Osteoblast (primary cell): ENCODE measurements around the gene C1orf226. TPM values are rescaled to one million over a fixed set of nuclear protein-coding genes. Genes with fewer than 3 reads are reported as not detected.

Experiments used
- DNase-seq: peaks from one replicate; pipeline ENCODE4 v3.0.0; 2011; ENCODE audit warnings: low spot score, mixed read lengths; ENCODE audit not compliant: insufficient read length; ENCODE audit errors: missing footprints
- H2AFZ ChIP-seq: 2 replicates; pipeline ENCODE4 v1.6.0; 2011; ENCODE audit warnings: mild to moderate bottlenecking, low read length
- H3K27ac ChIP-seq: 2 replicates; pipeline ENCODE4 v1.5.1; 2011; ENCODE audit warnings: mild to moderate bottlenecking, low read depth, low read length, moderate library complexity
- H3K27me3 ChIP-seq: 2 replicates; pipeline ENCODE4 v1.6.0; 2012; ENCODE audit warnings: mild to moderate bottlenecking, control low read depth, inconsistent platforms, low read length, moderate library complexity; ENCODE audit not compliant: insufficient read depth
- H3K36me3 ChIP-seq: 2 replicates; pipeline ENCODE4 v1.5.1; 2011; ENCODE audit warnings: mild to moderate bottlenecking, low read length, control low read depth, moderate library complexity; ENCODE audit not compliant: insufficient read depth
- H3K4me1 ChIP-seq: 2 replicates; pipeline ENCODE4 v1.5.1; 2011; ENCODE audit warnings: mild to moderate bottlenecking, low read length, control low read depth, moderate library complexity; ENCODE audit not compliant: insufficient read depth
- H3K4me2 ChIP-seq: 2 replicates; pipeline ENCODE4 v1.6.0; 2011; ENCODE audit warnings: mild to moderate bottlenecking, low read length; ENCODE audit not compliant: insufficient read depth
- H3K4me3 ChIP-seq: fragments of 200-600 bp; sonication (generic); 3 replicates; pipeline ENCODE4 v1.5.1; 2012; ENCODE audit warnings: mild to moderate bottlenecking, low read length, inconsistent platforms; ENCODE audit not compliant: insufficient read depth
- H3K79me2 ChIP-seq: 2 replicates; pipeline ENCODE4 v1.6.0; 2012; ENCODE audit warnings: mild to moderate bottlenecking, low read length, control low read depth, inconsistent platforms; ENCODE audit not compliant: insufficient read depth
- H3K9me3 ChIP-seq: 2 replicates; pipeline ENCODE4 v1.5.1; 2011; ENCODE audit warnings: low read depth, low read length, control low read depth
- H4K20me1 ChIP-seq: 2 replicates; pipeline ENCODE4 v1.6.0; 2012; ENCODE audit warnings: mild to moderate bottlenecking, low read length, control low read depth; ENCODE audit not compliant: insufficient read depth
- CTCF ChIP-seq: IDR thresholded peaks from 2 replicates; pipeline ENCODE4 v1.5.1; 2011; ENCODE audit warnings: mild to moderate bottlenecking, low read depth, low read length, moderate library complexity; ENCODE audit errors: extremely low read depth
- total RNA-seq: library from RNA; depleted of rRNA; stranded (reverse); fragments of >200 nt; gene quantifications from 2 replicates; pipeline ENCODE4 v1.2.3, GENCODE V29; 2012

The C1orf226 gene
- total RNA-seq, 1 donor: under 0.01 TPM

GRCh38 chr1:162357681-162358266, 23.8 kb upstream of the C1orf226 start:
- Histone ChIP-seq H3K4me3 (no peak overlapping the region), H3K4me2 (no peak overlapping the region), H3K79me2 (no peaks in the 10 kb centered on the region), H3K27me3 (peaks cover 10% of the 10 kb centered on the region), H4K20me1 (no peaks in the 10 kb centered on the region), H2AFZ (no peak overlapping the region), H3K4me1 (no peaks in the 10 kb centered on the region), H3K36me3 (no peaks in the 10 kb centered on the region), H3K27ac (no peak overlapping the region), H3K9me3 (no peaks in the 10 kb centered on the region)
- peak; percentile 73 for TF ChIP-seq CTCF
- DNase-seq: peak; percentile 93

DNA sequence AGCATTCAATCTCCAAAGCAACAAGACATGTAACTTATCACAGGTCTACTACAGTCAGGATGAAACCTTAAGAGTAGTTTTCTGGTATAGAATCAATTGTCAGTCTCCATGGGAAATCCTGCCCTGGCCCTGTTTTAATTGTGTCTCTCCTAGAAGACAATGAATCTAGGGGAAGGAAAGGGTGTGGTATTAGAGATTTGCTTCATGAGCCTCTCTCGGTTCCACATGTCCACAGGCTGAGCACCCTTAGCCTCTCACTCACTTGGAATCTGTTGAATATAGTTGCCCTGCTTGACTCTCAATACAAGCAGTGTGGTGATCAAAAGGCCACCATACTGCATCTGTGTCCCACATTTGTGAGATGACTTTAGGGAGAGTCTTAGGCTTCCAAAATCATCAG, 22.6 kb upstream of the C1orf226 start:
- no peak for TF ChIP-seq CTCF
- Histone ChIP-seq H3K4me1 (no peaks in the 10 kb centered on the region), H3K36me3 (no peaks in the 10 kb centered on the region), H3K27ac (no peak overlapping the region), H4K20me1 (no peaks in the 10 kb centered on the region), H3K9me3 (no peaks in the 10 kb centered on the region), H3K79me2 (no peaks in the 10 kb centered on the region), H3K4me2 (no peak overlapping the region), H2AFZ (no peak overlapping the region), H3K27me3 (peaks cover 10% of the 10 kb centered on the region), H3K4me3 (no peak overlapping the region)
- no peak for DNase-seq

DNA sequence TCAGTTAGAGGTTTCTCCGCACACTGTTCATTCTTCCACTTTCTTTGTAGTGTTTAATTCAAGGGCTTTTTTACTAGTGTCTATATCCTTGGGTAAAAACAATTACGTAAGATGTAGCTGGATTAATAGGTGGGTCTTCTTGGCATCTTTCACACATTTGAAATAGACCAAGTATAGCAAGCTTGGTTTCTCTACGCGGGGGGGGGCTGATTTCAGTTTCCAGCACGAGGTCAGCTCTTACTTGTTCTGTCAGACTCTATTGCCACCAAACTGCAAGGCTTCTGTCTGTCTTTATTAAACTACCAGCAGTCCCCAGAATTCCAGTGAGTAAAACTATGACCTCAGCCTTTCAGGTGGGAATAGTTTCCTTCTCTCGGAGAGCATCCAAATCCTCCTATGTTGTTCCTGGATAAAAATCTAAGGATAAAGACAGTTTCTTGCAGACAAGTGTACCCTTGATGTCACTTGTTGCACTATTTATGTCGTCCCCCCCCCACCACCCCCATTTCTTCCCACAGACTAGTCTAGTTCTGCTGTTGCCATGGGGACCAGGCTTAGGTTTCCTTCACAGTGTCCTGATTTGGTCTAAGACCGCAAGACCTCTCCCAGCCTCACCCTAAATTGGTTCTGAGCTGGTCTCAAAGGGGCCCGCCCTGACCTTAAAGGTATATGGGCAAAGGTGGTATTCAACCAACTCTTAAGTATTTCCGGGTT, 21.8 kb upstream of the C1orf226 start:
- Histone ChIP-seq H3K79me2 (no peaks in the 10 kb centered on the region), H3K4me1 (no peaks in the 10 kb centered on the region), H4K20me1 (no peaks in the 10 kb centered on the region), H3K9me3 (no peaks in the 10 kb centered on the region), H3K36me3 (no peaks in the 10 kb centered on the region), H3K27ac (no peak overlapping the region), H3K4me2 (no peak overlapping the region), H2AFZ (no peak overlapping the region), H3K4me3 (no peak overlapping the region), H3K27me3 (peaks cover 10% of the 10 kb centered on the region)
- DNase-seq: peak; percentile 54
- TF ChIP-seq CTCF: no peak

GRCh38 chr1:162360237-162360873, 21.2 kb upstream of the C1orf226 start:
- H3K4me3 ChIP-seq: no peak overlapping the region
- no peak for TF ChIP-seq CTCF
- no peaks in the 10 kb centered on the region for H3K4me1 ChIP-seq
- H3K27me3 ChIP-seq: peaks cover 7% of the 10 kb centered on the region
- no peaks in the 10 kb centered on the region for H3K36me3 ChIP-seq
- no peaks in the 10 kb centered on the region for H4K20me1 ChIP-seq
- no peaks in the 10 kb centered on the region for H3K79me2 ChIP-seq
- DNase-seq: peak; percentile 19
- H3K4me2 ChIP-seq: no peak overlapping the region
- no peak overlapping the region for H2AFZ ChIP-seq
- H3K9me3 ChIP-seq: no peaks in the 10 kb centered on the region
- no peak overlapping the region for H3K27ac ChIP-seq
